Neuron (in vitro differentiated cells): ENCODE measurements around the gene CCDC78.
"Not testable (repeated sequence)": the region's sequence is repeated elsewhere in the genome, so short reads cannot be mapped to it uniquely, and the experiment has no call there.

ENCODE experiments used
- H2AFZ ChIP-seq: one replicate; pipeline ENCODE4 v1.6.1; 2013; ENCODE audit warnings: low read depth, mild to moderate bottlenecking, inconsistent platforms, low read length, moderate library complexity
- H3K27me3 ChIP-seq: one replicate; pipeline ENCODE4 v1.6.1; 2013; ENCODE audit warnings: low read length; ENCODE audit not compliant: insufficient read depth
- H3K36me3 ChIP-seq: one replicate; pipeline ENCODE4 v1.6.1; 2013; ENCODE audit warnings: low read length; ENCODE audit not compliant: insufficient read depth
- H3K4me1 ChIP-seq: one replicate; pipeline ENCODE4 v1.6.1; 2013; ENCODE audit warnings: low read length; ENCODE audit not compliant: insufficient read depth
- H3K4me3 ChIP-seq: 2 replicates; pipeline ENCODE4 v1.5.1; 2013; ENCODE audit warnings: mild to moderate bottlenecking, low read length, moderate library complexity
- H3K9me3 ChIP-seq: one replicate; pipeline ENCODE4 v1.6.1; 2013; ENCODE audit warnings: low read length

The CCDC78 gene

GRCh38 chr16:692356-693108 lies 33.7 kb downstream of the CCDC78 start:
- H3K9me3 ChIP-seq = no peaks in the 10 kb centered on the region
- no peak overlapping the region for H2AFZ ChIP-seq
- H3K36me3 ChIP-seq = peaks cover 8% of the 10 kb centered on the region
- no peaks in the 10 kb centered on the region for H3K27me3 ChIP-seq
- no peak overlapping the region for H3K4me3 ChIP-seq
- peaks cover 7% of the 10 kb centered on the region for H3K4me1 ChIP-seq

- not testable (repeated sequence) for H2AFZ ChIP-seq, H3K4me3 ChIP-seq, H3K4me1 ChIP-seq, H3K9me3 ChIP-seq, H3K27me3 ChIP-seq
- H3K36me3 ChIP-seq = peaks cover 18% of the 10 kb centered on the region
These were observed 35.0 kb downstream of the CCDC78 start for GRCh38 chr16:691242-691641.

GRCh38 chr16:689175-689897 lies 36.9 kb downstream of the CCDC78 start:
- H2AFZ ChIP-seq = no peak overlapping the region
- peaks cover 7% of the 10 kb centered on the region for H3K4me1 ChIP-seq
- no peaks in the 10 kb centered on the region for H3K27me3 ChIP-seq
- peaks cover 30% of the 10 kb centered on the region for H3K36me3 ChIP-seq
- peak overlapping the region; percentile 72 for H3K4me3 ChIP-seq
- H3K9me3 ChIP-seq = no peaks in the 10 kb centered on the region

GRCh38 chr16:687499-687898 lies 38.7 kb downstream of the CCDC78 start:
- no peaks in the 10 kb centered on the region for H3K9me3 ChIP-seq
- no peak overlapping the region for H3K4me3 ChIP-seq
- peaks cover 43% of the 10 kb centered on the region for H3K36me3 ChIP-seq
- H3K4me1 ChIP-seq = peaks cover 8% of the 10 kb centered on the region
- no peak overlapping the region for H2AFZ ChIP-seq
- no peaks in the 10 kb centered on the region for H3K27me3 ChIP-seq

GRCh38 chr16:686459-687260 lies 39.6 kb downstream of the CCDC78 start:
- H3K4me3 ChIP-seq = no peak overlapping the region
- no peaks in the 10 kb centered on the region for H3K27me3 ChIP-seq
- H2AFZ ChIP-seq = no peak overlapping the region
- no peaks in the 10 kb centered on the region for H3K9me3 ChIP-seq
- peaks cover 13% of the 10 kb centered on the region for H3K4me1 ChIP-seq
- peaks cover 51% of the 10 kb centered on the region for H3K36me3 ChIP-seq

GRCh38 chr16:685967-686366 lies 40.3 kb downstream of the CCDC78 start:
- H2AFZ ChIP-seq = no peak overlapping the region
- H3K4me1 ChIP-seq = peaks cover 20% of the 10 kb centered on the region
- H3K27me3 ChIP-seq = no peaks in the 10 kb centered on the region
- no peaks in the 10 kb centered on the region for H3K9me3 ChIP-seq
- H3K36me3 ChIP-seq = peaks cover 55% of the 10 kb centered on the region
- no peak overlapping the region for H3K4me3 ChIP-seq

- Histone ChIP-seq H3K36me3 (peaks cover 55% of the 10 kb centered on the region), H3K4me3 (no peak overlapping the region), H3K4me1 (peaks cover 23% of the 10 kb centered on the region), H3K9me3 (no peaks in the 10 kb centered on the region), H3K27me3 (no peaks in the 10 kb centered on the region), H2AFZ (no peak overlapping the region)
These were observed 41.1 kb downstream of the CCDC78 start for GRCh38 chr16:684961-685696.

GRCh38 chr16:684071-684794 lies 42.0 kb downstream of the CCDC78 start, which contains the start of gene JMJD8:
TSS of gene JMJD8 (minus strand) at chr16:684334. CDS start at chr16:684319, 15 bp downstream.
- Histone ChIP-seq H3K36me3 (peaks cover 55% of the 10 kb centered on the region), H3K27me3 (no peaks in the 10 kb centered on the region), H3K4me1 (peaks cover 17% of the 10 kb centered on the region), H3K9me3 (no peaks in the 10 kb centered on the region), H2AFZ (no peak within 1 kb of the TSS), H3K4me3 (peak within 1 kb of the TSS; percentile 40)

GRCh38 chr16:683396-684070 lies 42.7 kb downstream of the CCDC78 start:
- Histone ChIP-seq H3K36me3 (peaks cover 55% of the 10 kb centered on the region), H3K9me3 (no peaks in the 10 kb centered on the region), H3K27me3 (no peaks in the 10 kb centered on the region), H3K4me3 (peak overlapping the region; percentile 40), H3K4me1 (peaks cover 16% of the 10 kb centered on the region), H2AFZ (no peak overlapping the region)

- no peak overlapping the region for H3K4me3 ChIP-seq
- no peak overlapping the region for H2AFZ ChIP-seq
- peaks cover 52% of the 10 kb centered on the region for H3K36me3 ChIP-seq
- H3K4me1 ChIP-seq = peaks cover 16% of the 10 kb centered on the region
- no peaks in the 10 kb centered on the region for H3K9me3 ChIP-seq
- H3K27me3 ChIP-seq = no peaks in the 10 kb centered on the region
These were observed 43.5 kb downstream of the CCDC78 start for GRCh38 chr16:682493-683395.

- peak overlapping the region; percentile 87 for H3K4me3 ChIP-seq
- H2AFZ ChIP-seq = no peak overlapping the region
- H3K36me3 ChIP-seq = peaks cover 43% of the 10 kb centered on the region
- H3K27me3 ChIP-seq = no peaks in the 10 kb centered on the region
- peaks cover 16% of the 10 kb centered on the region for H3K4me1 ChIP-seq
- no peaks in the 10 kb centered on the region for H3K9me3 ChIP-seq
These were observed 44.4 kb downstream of the CCDC78 start for GRCh38 chr16:681746-682427.
